ENCODE data around the gene PREB.
"Not testable (repeated sequence)": the region's sequence is repeated elsewhere in the genome, so short reads cannot be mapped to it uniquely, and the experiment has no call there.

The PREB gene

GRCh38 chr2:27127883-27128667 is 6.4 kb downstream of the PREB start:
- DNase-seq: no peak

- DNase-seq: no peak
Measured at GRCh38 chr2:27126252-27126710, 8.2 kb downstream of the PREB start.

GRCh38 chr2:27125104-27125503 is 9.3 kb downstream of the PREB start:
- DNase-seq: no peak

GRCh38 chr2:27123302-27124150 is 10.9 kb downstream of the PREB start, which contains the start of gene ABHD1:
TSS of gene ABHD1 (plus strand) at chr2:27123815. CDS start at chr2:27123949, 134 bp downstream.
- peak in 55 of 58 donors; percentile 10 to 77 (median 55) for DNase-seq

GRCh38 chr2:27122791-27123190 is 11.6 kb downstream of the PREB start:
- DNase-seq: no peak

GRCh38 chr2:27121906-27122305 is 12.5 kb downstream of the PREB start:
- no peak for DNase-seq

- DNase-seq: not testable (repeated sequence)
Measured at GRCh38 chr2:27119330-27119670, 15.1 kb downstream of the PREB start.

GRCh38 chr2:27118525-27119329 is 15.7 kb downstream of the PREB start, which contains the start of gene CGREF1:
TSS of gene CGREF1 (minus strand) at chr2:27119128. CDS start at chr2:27104366, 14,762 bp downstream.
- DNase-seq: peak in 12 of 58 donors; percentile 8 to 37 (median 26)

- DNase-seq: peak in 3 of 58 donors; percentile 16 to 34 (median 18)
Measured at GRCh38 chr2:27117995-27118524, 16.4 kb downstream of the PREB start.

- DNase-seq: no peak
Measured at GRCh38 chr2:27115519-27115918, 18.9 kb downstream of the PREB start.

GRCh38 chr2:27111392-27112078 is 22.9 kb downstream of the PREB start:
- DNase-seq: not testable (repeated sequence)

- DNase-seq: not testable (repeated sequence)
Measured at GRCh38 chr2:27110603-27111352, 23.7 kb downstream of the PREB start.

GRCh38 chr2:27109083-27109482 is 25.4 kb downstream of the PREB start:
- DNase-seq: no peak

GRCh38 chr2:27108221-27108620 is 26.2 kb downstream of the PREB start:
- no peak for DNase-seq

GRCh38 chr2:27105981-27106380 is 28.5 kb downstream of the PREB start:
- DNase-seq: no peak

- DNase-seq: no peak
Measured at GRCh38 chr2:27102329-27102728, 32.1 kb downstream of the PREB start.

GRCh38 chr2:27100036-27100435 is 34.4 kb downstream of the PREB start:
- no peak for DNase-seq

- DNase-seq: no peak
Measured at GRCh38 chr2:27099334-27099955, 35.0 kb downstream of the PREB start.

GRCh38 chr2:27097341-27097740 is 37.1 kb downstream of the PREB start:
- DNase-seq: no peak
